NB4 (cell line): ENCODE measurements around the gene USP37.
A peak's percentile ranks its signal among the peaks of the same experiment; 100 is the strongest.

ENCODE experiments used
- DNase-seq: peaks from one replicate; pipeline ENCODE4 v3.0.0; 2010; ENCODE audit warnings: low read depth
- H3K4me3 ChIP-seq: one replicate; pipeline ENCODE4 v1.5.1; 2011; ENCODE audit warnings: mild to moderate bottlenecking, low read depth, low read length, moderate library complexity
- CTCF ChIP-seq: IDR thresholded peaks from one replicate; pipeline ENCODE4 v1.5.1; 2012; ENCODE audit warnings: low read depth, low read length
- MAX ChIP-seq: IDR thresholded peaks from 2 replicates; pipeline ENCODE4 v1.6.1; 2011; ENCODE audit warnings: low read depth, low read length
- MYC ChIP-seq: IDR thresholded peaks from 2 replicates; pipeline ENCODE4 v1.6.1; 2011; ENCODE audit warnings: low read depth, low read length
- POLR2A ChIP-seq: IDR thresholded peaks from 2 replicates; pipeline ENCODE4 v1.6.1; 2011; ENCODE audit warnings: mild to moderate bottlenecking; ENCODE audit not compliant: insufficient read length; ENCODE audit errors: extremely low read depth

USP37 gene

DNA sequence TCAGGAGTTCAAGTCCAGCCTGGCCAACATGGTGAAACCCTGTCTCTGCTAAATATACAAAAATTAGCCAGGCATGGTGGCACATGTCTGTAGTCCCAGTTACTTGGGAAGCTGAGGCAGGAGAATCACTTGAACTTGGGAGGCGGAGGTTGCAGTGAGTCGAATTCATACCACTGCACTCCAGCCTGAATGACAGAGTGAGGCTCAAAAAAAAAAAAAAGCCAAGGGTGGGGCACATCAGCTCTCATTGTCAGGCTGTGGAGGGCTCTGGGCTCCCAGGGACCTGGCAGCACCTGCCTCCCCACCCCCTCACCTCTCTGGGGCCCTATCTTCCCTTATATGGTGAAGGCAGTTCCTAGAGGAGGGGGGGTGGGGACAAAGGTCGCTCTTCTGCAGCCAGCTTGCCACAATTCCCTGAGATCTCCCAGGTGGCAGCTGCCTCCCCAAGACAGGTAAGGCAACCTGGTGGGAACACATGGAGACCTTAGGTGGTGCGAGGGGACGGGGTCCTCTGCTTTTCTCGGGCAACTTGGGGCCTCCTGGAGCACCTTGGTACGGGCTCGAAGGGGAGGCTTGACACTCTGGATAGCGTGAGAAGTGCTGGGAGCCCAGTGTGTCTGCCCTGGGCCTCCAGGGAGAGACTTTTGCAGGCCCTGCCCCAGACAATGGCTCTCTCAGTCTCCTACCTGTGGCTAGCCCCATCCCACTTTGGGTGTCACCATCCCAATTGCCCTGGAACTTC is 149.3 kb downstream of the USP37 start, which contains the start of gene VIL1:
VIL1 (plus strand) TSS at position 407 of the 742 bp plus-strand sequence. CDS start 4,656 bp downstream, outside the sequence.
- DNase-seq = no peak
- no peak for TF ChIP-seq MYC
- TF ChIP-seq POLR2A = no peak
- no peak for TF ChIP-seq CTCF
- TF ChIP-seq MAX = no peak
- no peak within 1 kb of the TSS for H3K4me3 ChIP-seq

- no peak for DNase-seq
- H3K4me3 ChIP-seq = no peak overlapping the region
- TF ChIP-seq MYC = no peak
- no peak for TF ChIP-seq MAX
These were observed 149.8 kb downstream of the USP37 start for GRCh38 chr2:218418321-218418716.

DNA sequence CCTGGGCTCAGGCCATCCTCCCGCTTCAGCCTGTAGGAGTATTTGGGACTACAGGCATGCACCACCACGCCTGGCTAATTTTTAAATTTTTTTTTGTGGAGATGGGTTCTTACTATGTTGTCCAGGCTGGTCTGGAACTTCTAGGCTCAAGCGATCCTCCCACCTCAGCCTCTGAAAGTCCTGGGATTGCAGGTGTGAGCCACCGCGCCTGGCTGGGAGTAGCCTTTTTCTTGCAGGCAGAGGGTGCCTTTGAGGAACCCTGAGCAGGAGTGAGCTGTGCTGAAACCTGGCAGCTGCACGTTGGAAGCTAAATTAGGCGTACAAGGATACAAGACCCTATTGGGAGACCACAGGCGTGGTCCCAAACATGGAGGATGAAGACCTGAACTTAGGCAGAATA is 160.4 kb downstream of the USP37 start:
- TF ChIP-seq MAX (no peak), POLR2A (no peak), MYC (no peak), CTCF (no peak)
- peak; percentile 39 for DNase-seq
- H3K4me3 ChIP-seq = no peak overlapping the region

DNA sequence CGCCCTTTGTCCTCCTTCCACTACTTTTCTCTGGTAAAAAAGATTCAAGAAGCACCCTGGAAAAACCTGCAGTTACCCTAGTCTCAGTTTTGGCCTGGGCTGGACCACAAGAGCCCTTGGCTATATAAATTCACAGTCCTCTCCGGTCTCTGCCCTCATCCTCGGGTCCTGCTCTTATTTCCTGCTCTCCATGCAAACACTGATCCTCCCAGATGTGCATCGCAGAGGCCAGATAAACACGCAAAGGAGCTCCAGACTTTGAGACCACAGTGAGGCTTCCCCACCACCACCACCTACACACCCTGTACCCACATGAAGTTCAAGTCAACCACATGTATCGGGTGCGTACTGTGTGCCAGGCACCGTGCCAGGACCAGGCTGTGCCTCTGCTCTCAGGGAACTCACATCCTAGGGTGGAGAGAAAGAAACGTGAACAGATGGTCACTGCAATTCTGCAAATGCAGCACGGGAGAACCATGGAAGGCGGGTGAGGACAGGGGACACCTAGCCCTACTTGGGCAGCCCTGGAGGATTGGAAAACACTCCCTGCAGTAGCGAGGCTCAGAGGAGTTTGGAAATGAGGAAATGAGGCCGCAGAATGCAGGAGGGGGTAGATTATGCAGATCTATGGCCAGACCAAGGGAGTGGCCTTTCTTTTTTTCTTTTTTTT is 161.1 kb downstream of the USP37 start:
- H3K4me3 ChIP-seq = peak overlapping the region; percentile 49
- TF ChIP-seq CTCF (no peak), MAX (peak; percentile 58; the same call in 1 of the 2 replicates), MYC (no peak; the same call in 1 of the 2 replicates)
- DNase-seq = peak; percentile 83

- H3K4me3 ChIP-seq = peak overlapping the region; percentile 49
- DNase-seq = peak; percentile 98
These were observed 161.8 kb downstream of the USP37 start for GRCh38 chr2:218406209-218406948.

More at GRCh38 chr2:218406209-218406948, 161.8 kb downstream of the USP37 start:
- TF ChIP-seq MAX = peak; percentile 29
- peak; percentile 66 for TF ChIP-seq MYC
- no peak for TF ChIP-seq POLR2A
- peak; percentile 79 for TF ChIP-seq CTCF
